Effector memory CD8-positive, alpha-beta T cell (primary cell): ENCODE measurements around the gene ERP44.
A peak's percentile ranks its signal among the peaks of the same experiment; 100 is the strongest.
"Not testable (repeated sequence)": the region's sequence is repeated elsewhere in the genome, so short reads cannot be mapped to it uniquely, and the experiment has no call there.

Experiments
- ATAC-seq: fragments of 150-1000 bp; cut with Tn5 transposase; replicated peaks from 2 replicates; pipeline ENCODE4 v1.10.0; 2021; ENCODE audit warnings: mild to moderate bottlenecking, moderate library complexity
- DNase-seq, 3 experiments: peaks; one replicate each; pipeline ENCODE4 v3.0.0; 2021
- H3K27ac Mint-ChIP-seq, 2 donors: one replicate each; pipeline ENCODE4 v1.8.0; 2022; ENCODE audit warnings: mild to moderate bottlenecking in 2 of 2, mixed read lengths in 2 of 2, moderate library complexity in 2 of 2
- H3K27me3 Mint-ChIP-seq, 2 donors: one replicate each; pipeline ENCODE4 v1.8.0; 2022; ENCODE audit warnings: mixed read lengths in 2 of 2
- H3K36me3 Mint-ChIP-seq: one replicate; pipeline ENCODE4 v1.8.0; 2022; ENCODE audit warnings: mild to moderate bottlenecking, moderate library complexity, mixed read lengths; ENCODE audit not compliant: insufficient read depth
- H3K4me1 Mint-ChIP-seq, 2 donors: one replicate each; pipeline ENCODE4 v1.8.0; 2022; ENCODE audit warnings: low read depth in 2 of 2, mixed read lengths in 2 of 2
- H3K4me3 Mint-ChIP-seq, 2 donors: one replicate each; pipeline ENCODE4 v1.8.0; 2022; ENCODE audit warnings: mild to moderate bottlenecking in 2 of 2, mixed read lengths in 2 of 2, moderate library complexity in 2 of 2
- H3K9me3 Mint-ChIP-seq, 2 donors: one replicate each; pipeline ENCODE4 v1.8.0; 2022; ENCODE audit warnings: mixed read lengths in 2 of 2

The ERP44 gene

GRCh38 chr9:100011062-100011681, 87.6 kb downstream of the ERP44 start:
- Mint-ChIP-seq H3K27me3 (no peaks in the 10 kb centered on the region), H3K36me3 (peaks cover 25% of the 10 kb centered on the region), H3K27ac (no peak overlapping the region), H3K9me3 (no peaks in the 10 kb centered on the region), H3K4me1 (no peaks in the 10 kb centered on the region), H3K4me3 (no peak overlapping the region)
- DNase-seq, result peak; percentile 32 to 38 (median 34)
- ATAC-seq, result peak; percentile 64

DNA sequence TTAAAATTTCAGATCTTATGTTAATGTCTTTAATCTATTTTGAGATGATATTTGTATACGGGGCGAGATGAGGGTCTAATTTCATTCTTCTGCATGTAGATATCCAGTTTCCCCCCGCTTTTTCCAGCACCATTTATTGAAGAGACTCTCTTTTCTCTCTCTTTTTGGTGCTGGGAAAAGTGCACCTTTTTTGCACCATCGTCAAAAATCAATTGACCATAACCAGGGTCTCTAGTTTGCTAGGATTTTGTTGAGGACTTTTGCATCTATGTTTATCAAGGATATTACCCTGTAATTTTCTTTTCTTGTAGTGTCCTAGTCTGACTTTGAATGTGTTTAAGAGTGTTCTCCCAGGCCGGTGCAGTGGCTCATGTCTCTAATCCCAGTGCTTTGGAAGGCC, 99.0 kb downstream of the ERP44 start:
- no peaks in the 10 kb centered on the region for H3K9me3 Mint-ChIP-seq
- H3K27ac Mint-ChIP-seq, result no peak overlapping the region
- H3K27me3 Mint-ChIP-seq, result no peaks in the 10 kb centered on the region
- H3K36me3 Mint-ChIP-seq, result peaks cover 12% of the 10 kb centered on the region
- DNase-seq (no peak), ATAC-seq (no peak)
- no peak overlapping the region for H3K4me3 Mint-ChIP-seq
- peaks cover 2 to 7% of the 10 kb centered on the region in 2 donors for H3K4me1 Mint-ChIP-seq

- ATAC-seq, result no peak
- peak overlapping the region in 1 of 2 donors; percentile 14 for H3K27ac Mint-ChIP-seq
- H3K36me3 Mint-ChIP-seq, result peaks cover 12% of the 10 kb centered on the region
These were observed 99.9 kb downstream of the ERP44 start for GRCh38 chr9:99998866-99999265.

GRCh38 chr9:99998266-99998665, 100.5 kb downstream of the ERP44 start:
- DNase-seq (no peak), ATAC-seq (no peak)
- Mint-ChIP-seq H3K36me3 (peaks cover 12% of the 10 kb centered on the region), H3K4me1 (peaks cover 2 to 7% of the 10 kb centered on the region in 2 donors), H3K4me3 (no peak overlapping the region), H3K27ac (no peak overlapping the region), H3K27me3 (no peaks in the 10 kb centered on the region), H3K9me3 (no peaks in the 10 kb centered on the region)

More at GRCh38 chr9:99998866-99999265, 99.9 kb downstream of the ERP44 start:
- H3K9me3 Mint-ChIP-seq, result no peaks in the 10 kb centered on the region
- peaks cover 2 to 7% of the 10 kb centered on the region in 2 donors for H3K4me1 Mint-ChIP-seq
- no peak for DNase-seq
- H3K4me3 Mint-ChIP-seq, result no peak overlapping the region
- H3K27me3 Mint-ChIP-seq, result no peaks in the 10 kb centered on the region

DNA sequence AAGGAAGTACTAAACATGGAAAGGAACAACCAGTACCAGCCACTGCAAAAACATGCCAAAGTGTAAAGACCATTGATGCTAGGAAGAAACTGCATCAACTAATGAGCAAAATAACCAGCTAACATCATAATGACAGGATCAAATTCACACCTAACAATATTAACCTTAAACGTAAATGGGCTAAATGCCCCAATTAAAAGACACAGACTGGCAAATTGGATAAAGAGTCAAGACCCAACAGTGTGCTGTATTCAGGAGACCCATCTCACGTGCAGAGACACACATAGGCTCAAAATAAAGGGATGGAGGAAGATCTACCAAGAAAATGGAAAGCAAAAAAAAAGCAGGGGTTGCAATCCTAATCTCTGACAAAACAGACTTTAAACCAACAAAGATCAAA, 108.3 kb downstream of the ERP44 start:
- not testable (repeated sequence) for ATAC-seq, H3K4me3 Mint-ChIP-seq, H3K27me3 Mint-ChIP-seq, DNase-seq, H3K36me3 Mint-ChIP-seq, H3K27ac Mint-ChIP-seq
- Mint-ChIP-seq H3K4me1 (peaks cover 0 to 24% of the 10 kb centered on the region in 2 donors), H3K9me3 (peaks cover 0 to 11% of the 10 kb centered on the region in 2 donors)

DNA sequence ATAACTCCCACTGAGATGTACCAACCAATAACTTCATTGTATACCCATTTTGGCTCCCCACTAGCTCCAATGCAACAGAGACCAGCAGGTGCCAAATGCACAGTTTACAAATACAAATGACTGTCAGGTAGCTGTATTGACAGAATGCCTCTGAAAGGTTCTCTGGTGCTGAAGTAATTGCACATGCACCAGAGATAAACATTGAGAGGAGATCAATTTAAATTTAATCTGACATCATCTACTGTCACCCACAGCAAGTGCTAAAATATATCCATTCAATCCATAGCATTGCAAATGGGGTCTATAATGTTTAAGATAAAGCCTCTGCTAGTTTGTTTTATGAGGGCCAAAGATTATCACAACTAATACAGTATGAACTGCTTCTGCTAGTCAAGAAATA, 112.2 kb downstream of the ERP44 start:
- Mint-ChIP-seq H3K36me3 (peaks cover 10% of the 10 kb centered on the region), H3K27me3 (no peaks in the 10 kb centered on the region), H3K4me3 (no peak overlapping the region), H3K9me3 (peaks cover 0 to 11% of the 10 kb centered on the region in 2 donors), H3K4me1 (peaks cover 0 to 21% of the 10 kb centered on the region in 2 donors), H3K27ac (peak overlapping the region in 1 of 2 donors; percentile 3)
- DNase-seq (no peak), ATAC-seq (no peak)

- Mint-ChIP-seq H3K27me3 (no peaks in the 10 kb centered on the region), H3K9me3 (no peaks in the 10 kb centered on the region), H3K36me3 (peaks cover 11% of the 10 kb centered on the region), H3K27ac (no peak overlapping the region), H3K4me3 (no peak overlapping the region), H3K4me1 (peaks cover 4 to 6% of the 10 kb centered on the region in 2 donors)
- DNase-seq (no peak), ATAC-seq (no peak)
These were observed 118.2 kb downstream of the ERP44 start for GRCh38 chr9:99980598-99980997.

GRCh38 chr9:99978221-99978620, 120.6 kb downstream of the ERP44 start:
- DNase-seq (no peak), ATAC-seq (no peak)
- Mint-ChIP-seq H3K27ac (peak overlapping the region; percentile 29 to 38), H3K27me3 (no peaks in the 10 kb centered on the region), H3K9me3 (no peaks in the 10 kb centered on the region), H3K4me3 (no peak overlapping the region), H3K36me3 (peaks cover 13% of the 10 kb centered on the region), H3K4me1 (peaks cover 4 to 6% of the 10 kb centered on the region in 2 donors)

DNA sequence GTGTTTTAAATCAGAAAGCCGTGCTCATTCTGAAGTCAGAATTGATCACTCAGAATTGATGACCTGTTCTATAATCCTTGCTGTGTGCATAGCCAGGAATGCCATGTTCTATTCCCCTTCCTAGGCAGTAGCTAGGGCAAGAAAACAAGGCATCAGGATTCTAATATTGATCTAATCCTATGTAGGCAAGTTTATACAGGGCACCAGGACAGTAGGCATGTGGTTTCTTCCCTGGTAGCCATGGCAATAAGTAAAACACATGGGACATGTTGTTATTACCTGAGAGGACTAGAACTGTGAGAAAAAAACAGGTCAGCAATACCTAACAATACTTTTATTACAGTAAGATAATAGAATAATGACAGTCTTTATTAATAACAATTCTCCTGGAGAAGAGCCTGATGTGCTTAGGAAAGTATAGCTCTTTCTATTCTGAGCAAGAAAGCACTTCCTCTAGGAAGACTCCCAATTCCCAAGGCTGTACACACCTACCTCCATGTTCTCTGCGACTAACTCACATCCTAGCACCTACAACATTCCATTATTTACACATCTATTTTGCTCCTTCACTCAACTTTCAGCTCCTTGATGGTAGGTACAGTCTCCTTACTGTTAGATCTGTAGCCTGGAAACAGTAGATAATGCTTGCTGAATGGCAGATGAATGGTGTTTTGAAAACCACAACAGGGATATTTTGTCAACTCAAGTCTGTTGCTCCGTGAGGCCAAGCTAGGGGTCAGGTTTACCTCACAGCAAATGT, 121.6 kb downstream of the ERP44 start:
- no peaks in the 10 kb centered on the region for H3K27me3 Mint-ChIP-seq
- no peak overlapping the region for H3K27ac Mint-ChIP-seq
- DNase-seq (no peak), ATAC-seq (no peak)
- no peak overlapping the region for H3K4me3 Mint-ChIP-seq
- peaks cover 4 to 6% of the 10 kb centered on the region in 2 donors for H3K4me1 Mint-ChIP-seq
- H3K9me3 Mint-ChIP-seq, result no peaks in the 10 kb centered on the region
- peaks cover 7% of the 10 kb centered on the region for H3K36me3 Mint-ChIP-seq

- peaks cover 0 to 2% of the 10 kb centered on the region in 2 donors for H3K4me1 Mint-ChIP-seq
- ATAC-seq (no peak), DNase-seq (no peak)
- no peak overlapping the region for H3K27ac Mint-ChIP-seq
- H3K4me3 Mint-ChIP-seq, result no peak overlapping the region
- H3K27me3 Mint-ChIP-seq, result no peaks in the 10 kb centered on the region
- H3K36me3 Mint-ChIP-seq, result peaks cover 10% of the 10 kb centered on the region
- H3K9me3 Mint-ChIP-seq, result no peaks in the 10 kb centered on the region
These were observed 125.3 kb downstream of the ERP44 start for GRCh38 chr9:99973455-99973854.

GRCh38 chr9:99971410-99971809, 127.4 kb downstream of the ERP44 start:
- ATAC-seq (no peak), DNase-seq (no peak)
- Mint-ChIP-seq H3K27ac (no peak overlapping the region), H3K4me1 (peaks cover 0 to 2% of the 10 kb centered on the region in 2 donors), H3K9me3 (no peaks in the 10 kb centered on the region), H3K27me3 (no peaks in the 10 kb centered on the region), H3K4me3 (no peak overlapping the region), H3K36me3 (peaks cover 11% of the 10 kb centered on the region)

GRCh38 chr9:99970481-99970880, 128.3 kb downstream of the ERP44 start:
- Mint-ChIP-seq H3K4me1 (no peaks in the 10 kb centered on the region), H3K27me3 (no peaks in the 10 kb centered on the region), H3K27ac (peak overlapping the region in 1 of 2 donors; percentile 17), H3K36me3 (peaks cover 15% of the 10 kb centered on the region), H3K4me3 (no peak overlapping the region), H3K9me3 (no peaks in the 10 kb centered on the region)
- no peak for DNase-seq
- no peak for ATAC-seq

DNA sequence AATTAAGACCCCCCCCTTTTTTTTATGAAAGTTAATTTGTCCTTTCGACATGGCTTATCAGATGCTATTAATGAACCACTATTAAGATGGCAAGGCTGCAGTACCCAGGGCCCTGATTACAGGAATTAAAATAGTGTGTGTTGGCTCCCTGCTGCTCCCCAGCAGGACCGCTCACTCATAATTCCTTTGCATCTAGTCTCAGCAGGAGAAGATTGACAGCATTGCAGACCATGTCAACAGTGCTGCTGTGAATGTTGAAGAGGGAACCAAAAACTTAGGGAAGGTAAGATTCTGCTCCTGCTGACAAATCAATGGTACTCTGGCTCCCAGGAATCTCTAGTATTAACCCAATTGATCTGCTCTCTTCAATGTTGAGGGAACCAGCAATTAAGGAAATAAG, 131.3 kb downstream of the ERP44 start:
- no peaks in the 10 kb centered on the region for H3K4me1 Mint-ChIP-seq

DNA sequence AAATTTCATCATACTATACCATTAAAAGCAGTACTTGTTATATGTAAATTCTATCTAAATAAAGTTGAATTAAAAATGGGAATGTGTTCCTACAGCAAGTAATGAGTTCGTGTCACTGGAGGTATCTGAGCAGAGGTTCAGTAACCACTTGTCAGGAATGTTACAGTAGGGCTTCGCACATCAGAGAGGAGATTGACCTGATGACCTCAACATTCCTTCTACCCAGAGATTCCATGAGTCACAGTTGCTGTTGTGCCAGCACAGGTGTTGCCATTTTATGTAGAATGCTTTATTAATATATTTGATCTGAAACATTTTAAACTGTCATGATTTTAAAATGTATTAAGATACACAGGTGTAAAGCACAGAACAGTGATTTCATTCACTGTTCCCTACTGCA, 132.1 kb downstream of the ERP44 start:
- Mint-ChIP-seq H3K9me3 (no peaks in the 10 kb centered on the region), H3K27me3 (no peaks in the 10 kb centered on the region), H3K36me3 (peaks cover 18% of the 10 kb centered on the region), H3K4me3 (no peak overlapping the region), H3K27ac (no peak overlapping the region), H3K4me1 (no peaks in the 10 kb centered on the region)
- ATAC-seq (no peak), DNase-seq (no peak)

More for the DNA sequence above, 131.3 kb downstream of the ERP44 start:
- H3K4me3 Mint-ChIP-seq, result no peak overlapping the region
- DNase-seq, result no peak
- H3K27me3 Mint-ChIP-seq, result no peaks in the 10 kb centered on the region
- no peak for ATAC-seq
- no peaks in the 10 kb centered on the region for H3K9me3 Mint-ChIP-seq
- peaks cover 16% of the 10 kb centered on the region for H3K36me3 Mint-ChIP-seq
- H3K27ac Mint-ChIP-seq, result peak overlapping the region in 1 of 2 donors; percentile 7
